Measurements from ENCODE around the gene TMEM120A.

- TF ChIP-seq FOXJ3 (CRISPR knock-in tag; IDR thresholded peaks at IDR 0.05) (no peak), CTCF (IDR thresholded peaks at IDR 0.05) (no peak), MAX (IDR thresholded peaks at IDR 0.05; ENCODE audit: low read depth) (no peak), EP300 (IDR thresholded peaks at IDR 0.05; ENCODE audit: borderline replicate concordance in 1 of 2, low read depth in 1 of 2, low read length in 1 of 2) (no peak), JUND (IDR thresholded peaks at IDR 0.05) (no peak)
Measured at GRCh38 chr7:76023002-76023401, 28.6 kb upstream of the TMEM120A start.

Data from SK-N-SH (cell line).